HG03045 (cell line): ENCODE measurements around the gene CHCHD6.

Source experiments
- ATAC-seq: cut with Tn5 transposase; IDR thresholded peaks from one replicate; pipeline ENCODE4 v1.9.1; 2021; ENCODE audit warnings: mild to moderate bottlenecking, moderate library complexity; ENCODE audit not compliant: unreplicated experiment

Gene CHCHD6

GRCh38 chr3:126737527-126737926 is 33.5 kb downstream of the CHCHD6 start:
- ATAC-seq, result no peak

- no peak for ATAC-seq
These were observed 38.0 kb downstream of the CHCHD6 start for GRCh38 chr3:126742057-126742456.

DNA sequence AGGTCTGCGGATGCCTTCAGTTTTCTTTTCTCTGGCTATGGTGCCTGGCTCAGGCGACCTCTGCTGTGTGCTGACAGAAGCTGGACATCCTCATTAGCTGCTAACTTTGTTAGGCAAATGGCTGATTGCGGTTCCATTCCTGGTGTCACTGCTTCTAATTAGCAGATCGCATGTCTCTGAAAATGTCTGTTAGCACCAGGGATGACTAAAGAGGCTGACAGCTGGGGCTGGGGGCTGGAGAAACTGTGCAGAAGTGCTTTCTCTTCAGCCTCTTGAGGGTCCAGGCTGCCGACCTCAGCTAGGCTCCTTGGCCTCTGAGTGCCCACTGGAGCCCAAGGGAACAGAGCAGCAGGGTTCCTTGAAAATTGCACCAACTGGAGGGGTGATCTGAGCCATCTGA is 39.3 kb downstream of the CHCHD6 start:
- ATAC-seq, result no peak

GRCh38 chr3:126743781-126744180 is 39.7 kb downstream of the CHCHD6 start:
- no peak for ATAC-seq

- ATAC-seq, result no peak
These were observed 41.8 kb downstream of the CHCHD6 start for GRCh38 chr3:126745760-126746394.

DNA sequence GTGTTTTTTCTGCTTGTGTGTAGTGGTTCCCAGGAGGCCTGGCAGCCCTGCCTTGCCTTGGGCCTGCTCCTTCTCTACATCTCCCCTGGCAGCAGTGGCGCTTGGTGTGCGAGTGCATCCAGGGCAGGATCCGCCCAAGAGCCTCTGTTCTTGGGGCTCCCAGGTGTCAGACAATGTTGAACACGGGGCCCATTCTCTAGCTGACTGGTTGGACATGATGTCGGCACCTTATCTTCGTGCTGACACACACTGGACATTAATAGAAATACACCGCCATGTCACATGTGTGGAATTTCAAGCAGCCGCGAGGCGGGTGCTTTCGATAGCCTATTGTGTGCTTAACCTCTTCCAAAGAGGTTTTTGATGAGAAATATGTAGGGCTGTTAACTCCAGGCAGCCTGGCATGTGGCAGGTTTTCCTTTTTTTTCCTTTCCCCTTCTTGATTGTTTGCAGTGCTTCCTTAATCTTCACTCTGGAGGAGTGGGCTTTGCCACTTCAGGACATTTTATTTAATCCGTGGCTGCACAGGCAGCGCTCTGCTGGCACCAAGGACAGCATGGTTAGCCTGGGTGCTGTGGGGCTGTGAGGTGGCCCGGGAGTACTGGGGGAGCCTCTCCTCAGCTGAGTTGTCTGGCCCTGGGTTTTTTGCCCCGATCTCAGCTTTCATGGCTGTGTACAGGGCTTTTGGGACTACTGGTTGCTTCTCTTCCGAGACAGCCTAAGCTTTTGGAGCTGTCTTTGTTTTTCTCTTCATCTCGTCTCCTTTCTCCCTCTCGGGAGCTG is 42.5 kb downstream of the CHCHD6 start:
- no peak for ATAC-seq

DNA sequence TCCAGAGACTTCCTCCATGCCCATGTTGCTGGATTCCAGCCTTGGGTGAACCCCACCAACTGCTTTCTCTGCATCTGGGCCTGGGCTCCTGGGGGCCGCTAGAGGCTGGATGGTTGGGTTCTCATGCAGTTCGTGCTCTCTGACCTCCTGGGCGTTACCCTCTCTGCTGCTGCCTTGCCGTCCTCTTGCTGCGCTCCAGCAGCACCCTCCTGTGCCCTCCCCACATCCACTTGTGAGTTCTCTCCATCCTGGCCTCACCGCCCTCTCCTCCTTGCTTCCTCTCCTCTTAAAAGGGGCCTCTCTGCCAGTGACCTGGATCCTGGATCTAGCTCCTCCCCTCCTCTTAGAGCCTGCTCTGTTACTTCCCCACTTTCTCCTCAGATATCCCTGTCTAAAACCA is 43.7 kb downstream of the CHCHD6 start:
- no peak for ATAC-seq

- no peak for ATAC-seq
These were observed 44.9 kb downstream of the CHCHD6 start for GRCh38 chr3:126748701-126749546.

DNA sequence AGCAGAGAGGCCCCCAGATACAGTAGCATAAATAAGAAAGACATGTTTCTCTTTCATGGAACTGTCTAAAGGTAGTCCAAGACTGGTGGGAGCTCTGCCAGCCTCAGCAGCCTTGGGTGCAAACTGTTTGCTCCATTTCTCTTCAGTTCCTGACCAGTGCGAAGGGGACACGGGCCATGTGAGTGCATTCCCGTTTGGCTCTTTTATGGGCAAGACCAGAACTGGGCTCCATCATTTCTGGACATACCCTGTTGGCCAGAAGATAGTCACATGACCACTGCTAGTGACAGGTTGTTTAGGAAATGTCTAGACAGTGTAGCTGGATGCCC is 45.5 kb downstream of the CHCHD6 start:
- ATAC-seq, result no peak

DNA sequence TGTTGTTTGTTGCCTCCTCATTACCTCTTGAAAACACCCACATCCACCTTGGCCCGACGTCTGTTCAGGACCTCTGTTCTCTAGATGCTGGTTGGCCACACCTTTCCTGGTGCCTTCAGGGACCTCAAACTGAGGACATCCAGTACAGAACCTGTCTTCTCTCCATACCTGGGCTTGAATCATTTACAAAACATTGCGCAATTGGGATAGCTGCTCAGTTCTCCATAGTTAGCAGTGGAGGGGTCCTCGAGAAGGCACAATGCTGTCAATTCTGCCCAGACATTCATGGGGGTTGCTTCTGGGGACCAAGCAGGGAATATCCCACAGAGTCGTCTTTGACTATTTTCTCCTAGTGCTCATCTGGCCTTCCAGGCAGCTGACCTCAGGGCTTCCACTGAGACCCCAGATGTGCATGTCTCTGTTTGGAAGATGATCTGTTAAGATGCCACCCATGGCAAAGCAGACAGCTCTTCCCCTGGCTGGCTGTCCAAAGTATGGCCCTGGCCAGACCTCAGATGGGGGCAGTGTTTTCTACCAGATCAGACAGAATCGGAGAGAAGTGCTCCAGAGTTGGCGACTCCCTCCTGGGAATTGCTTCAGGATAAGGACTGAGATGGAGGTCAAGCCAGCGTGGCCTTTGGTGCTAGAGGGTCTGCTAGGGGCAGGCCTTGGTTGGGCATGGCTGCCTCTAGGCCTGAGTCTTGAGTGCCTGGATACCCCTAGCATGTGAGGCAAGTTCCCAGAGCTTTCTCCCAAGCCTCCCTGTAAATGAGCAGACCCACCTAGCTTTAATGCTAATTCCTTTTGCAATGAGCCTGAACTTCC is 46.1 kb downstream of the CHCHD6 start:
- no peak for ATAC-seq

GRCh38 chr3:126750756-126751121 is 46.7 kb downstream of the CHCHD6 start:
- ATAC-seq, result no peak

- no peak for ATAC-seq
These were observed 47.7 kb downstream of the CHCHD6 start for GRCh38 chr3:126751611-126752302.

- ATAC-seq, result no peak
These were observed 48.5 kb downstream of the CHCHD6 start for GRCh38 chr3:126752303-126753190.

DNA sequence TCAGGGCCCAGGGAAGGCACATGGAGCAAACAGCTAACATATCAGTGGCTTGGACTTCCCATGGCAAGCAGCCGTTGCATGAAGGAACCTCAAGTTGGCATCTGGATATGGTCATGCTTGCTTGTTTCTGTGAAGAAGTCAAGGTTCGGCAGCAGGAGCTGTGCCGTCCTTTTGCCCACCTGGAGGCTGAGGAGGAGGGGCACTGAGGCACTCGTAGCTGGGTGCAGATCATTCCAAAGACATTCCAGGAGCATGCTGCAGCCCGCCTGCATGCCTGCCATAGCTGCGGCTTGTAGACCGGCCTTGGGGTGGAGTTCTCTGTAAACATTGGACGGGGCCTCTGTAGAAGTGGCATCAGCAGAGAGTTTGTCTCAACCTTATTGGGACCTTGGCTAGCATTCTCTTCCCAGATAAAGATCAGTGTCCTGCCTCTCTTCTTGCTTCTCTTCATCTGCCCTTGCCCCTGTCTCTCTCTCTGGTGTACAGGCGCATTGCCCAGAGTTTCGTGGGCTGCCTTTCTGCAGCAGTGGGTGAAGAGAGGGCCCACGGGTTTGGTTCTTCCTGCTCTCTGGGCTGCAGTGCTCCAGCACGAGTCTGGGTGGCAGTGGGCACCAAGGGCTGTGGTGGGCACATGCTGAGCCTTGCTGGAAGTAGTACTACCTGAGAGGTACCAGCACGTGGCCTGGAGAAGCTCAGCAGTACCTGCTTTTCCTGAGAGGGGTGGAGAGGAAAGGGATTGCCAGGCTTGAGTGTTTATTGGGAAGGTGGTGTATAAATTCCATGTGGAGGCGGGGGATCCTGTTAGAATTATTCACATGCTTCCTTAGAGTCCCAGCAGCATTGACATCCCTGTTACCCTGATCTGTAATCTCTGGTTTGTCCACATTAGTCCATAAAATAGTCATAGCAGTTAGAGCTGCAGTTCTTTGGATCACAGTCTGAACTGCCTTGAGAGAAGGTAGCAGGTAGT is 49.4 kb downstream of the CHCHD6 start:
- ATAC-seq, result no peak

- ATAC-seq, result no peak
These were observed 51.8 kb downstream of the CHCHD6 start for GRCh38 chr3:126755866-126756265.

DNA sequence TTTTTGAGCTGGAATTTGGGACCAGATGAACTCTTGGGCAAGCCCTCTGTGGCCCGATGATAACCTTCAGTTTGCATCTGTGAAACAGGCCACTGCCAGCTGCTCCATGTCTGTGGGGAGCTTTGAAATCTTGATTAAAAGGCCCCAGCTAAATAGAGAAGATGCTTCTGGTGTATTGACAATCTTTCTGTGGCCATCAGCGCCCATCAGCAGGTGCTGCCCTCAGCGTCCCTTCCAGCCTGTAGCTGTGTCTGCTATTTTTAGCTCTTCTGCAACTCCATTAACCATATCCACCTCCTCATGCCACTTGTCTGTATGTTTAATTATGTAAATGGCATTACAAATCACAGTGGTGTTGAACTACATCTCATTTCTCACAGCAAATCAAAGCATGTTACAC is 54.0 kb downstream of the CHCHD6 start:
- ATAC-seq, result no peak

GRCh38 chr3:126758882-126759281 is 54.8 kb downstream of the CHCHD6 start:
- ATAC-seq, result no peak

- no peak for ATAC-seq
These were observed 56.5 kb downstream of the CHCHD6 start for GRCh38 chr3:126760541-126760940.
